ENCODE data around the gene ANGPTL2. TPM values are rescaled to one million over a fixed set of nuclear protein-coding genes. Genes with fewer than 3 reads are reported as not detected.

Gene ANGPTL2
- total RNA-seq: 1.9 TPM

GRCh38 chr9:127122176-127123063 lies at the start of gene ANGPTL2:
Gene ANGPTL2, minus strand, starts transcription at chr9:127122635. Its CDS starts 13,904 bp downstream, at chr9:127108731.

Other genes starting within 250 kb of the ANGPTL2 start
- gene RALGPS1, start 207.9 kb downstream of the ANGPTL2 start, total RNA-seq: 173 TPM
- 138 TPM for gene GARNL3, start 142.1 kb upstream of the ANGPTL2 start, total RNA-seq

All from parietal lobe (tissue), 1 donor.